PC-3 (cell line): ENCODE data around the gene NTRK1. TPM values are rescaled to one million over a fixed set of nuclear protein-coding genes. Genes with fewer than 3 reads are reported as not detected.

Experiments
- ATAC-seq: fragments of 200-7000 bp; cut with Tn5 transposase; 2 replicates; pipeline ENCODE4 v1.9.1; 2020; ENCODE audit warnings: mild to moderate bottlenecking, moderate library complexity
- Bru-seq: library from RNA; stranded (reverse); fragments of 400-500 nt; gene quantifications from one replicate; lab custom pipeline; 2021; lab: Mats Ljungman, UMichigan
- BruChase-seq, 2 experiments: library from RNA; stranded (reverse); fragments of 400-500 nt; gene quantifications; one replicate each; lab custom pipeline; 2021; lab: Mats Ljungman, UMichigan
- BruUV-seq: library from RNA; stranded (reverse); fragments of 400-500 nt; replicated peaks from 2 replicates; lab custom pipeline; 2021; lab: Mats Ljungman, UMichigan
- CTCF ChIA-PET: fragments of 300-600 bp; sonication (Branson Sonifier 250); formaldehyde crosslinking; loops from one replicate; lab custom pipeline; 2022; ENCODE audit warnings: antibody characterized with exemption; lab: Charles Lee
- POLR2A ChIA-PET: fragments of 300-600 bp; sonication (Branson Sonifier 250); formaldehyde crosslinking; loops from one replicate; lab custom pipeline; 2022; ENCODE audit warnings: antibody characterized with exemption; ENCODE audit not compliant: unreplicated experiment; lab: Charles Lee
- DNase-seq: peaks from one replicate; pipeline ENCODE4 v3.0.0-alpha.2; 2015
- H2AFZ ChIP-seq: fragments of 300-600 bp; sonication (generic); 2 replicates; pipeline ENCODE4 v1.6.0; 2016; ENCODE audit warnings: antibody characterized with exemption, low read length
- H3F3A ChIP-seq: fragments of 300-600 bp; sonication (generic); one replicate; pipeline ENCODE4 v1.6.0; 2017; ENCODE audit warnings: antibody characterized with exemption, low read length, control low read depth, mild to moderate bottlenecking; ENCODE audit not compliant: unreplicated experiment
- H3K27ac ChIP-seq: fragments of 300-600 bp; sonication (generic); 2 replicates; pipeline ENCODE4 v1.5.1; 2016; ENCODE audit warnings: mild to moderate bottlenecking, low read length
- H3K27me3 ChIP-seq: fragments of 300-600 bp; sonication (generic); 2 replicates; pipeline ENCODE4 v1.6.1; 2016; ENCODE audit warnings: low read length, mixed read lengths
- H3K36me3 ChIP-seq: fragments of 300-600 bp; sonication (generic); 2 replicates; pipeline ENCODE4 v1.6.1; 2016; ENCODE audit warnings: low read depth, mixed run types, low read length, mixed read lengths
- H3K4me1 ChIP-seq: fragments of 300-600 bp; sonication (generic); 2 replicates; pipeline ENCODE4 v1.5.1; 2016; ENCODE audit warnings: low read length; ENCODE audit not compliant: insufficient read depth
- H3K4me2 ChIP-seq: fragments of 300-600 bp; sonication (generic); 2 replicates; pipeline ENCODE4 v1.6.0; 2016; ENCODE audit warnings: low read length
- H3K4me3 ChIP-seq: fragments of 300-600 bp; sonication (generic); 2 replicates; pipeline ENCODE4 v1.5.1; 2016; ENCODE audit warnings: mild to moderate bottlenecking, low read length, mixed read lengths
- H3K79me2 ChIP-seq: fragments of 300-600 bp; sonication (generic); 2 replicates; pipeline ENCODE4 v1.6.1; 2017; ENCODE audit warnings: low read length, mixed read lengths
- H3K9ac ChIP-seq: fragments of 300-600 bp; sonication (generic); 2 replicates; pipeline ENCODE4 v1.6.0; 2016; ENCODE audit warnings: mild to moderate bottlenecking, low read length
- H3K9me2 ChIP-seq: fragments of 300-600 bp; sonication (generic); replicated peaks from 2 replicates; pipeline ENCODE4 v1.6.1; 2016; ENCODE audit warnings: mixed run types, low read length, mixed read lengths
- H3K9me3 ChIP-seq: fragments of 300-600 bp; sonication (generic); 2 replicates; pipeline ENCODE4 v1.6.1; 2016; ENCODE audit warnings: low read length, mixed read lengths
- H4K20me1 ChIP-seq: fragments of 300-600 bp; sonication (generic); 2 replicates; pipeline ENCODE4 v1.6.1; 2016; ENCODE audit warnings: low read length, mixed read lengths
- CTCF ChIP-seq: fragments of 300-600 bp; sonication (generic); conservative IDR thresholded peaks from 2 replicates; pipeline ENCODE4 v1.5.1; 2017; ENCODE audit warnings: antibody characterized with exemption, low read depth, mild to moderate bottlenecking, low read length
- EZH2 ChIP-seq: fragments of 300-600 bp; sonication (generic); IDR thresholded peaks from one replicate; pipeline ENCODE4 v1.6.1; 2017; ENCODE audit warnings: antibody characterized with exemption, mild to moderate bottlenecking, low read length; ENCODE audit not compliant: unreplicated experiment
- EZH2phosphoT487 ChIP-seq: fragments of 300-600 bp; sonication (generic); IDR thresholded peaks from 2 replicates; pipeline ENCODE4 v1.6.1; 2018; ENCODE audit warnings: mild to moderate bottlenecking, antibody characterized with exemption, low read length, borderline replicate concordance
- intact Hi-C: fragments of 100-400 bp; cut with micrococcal nuclease; formaldehyde crosslinking; loops from 2 replicates; pipeline ENCODE4 v1.9.0; 2023
- long read RNA-seq: library from polyadenylated mRNA; unstranded; transcript quantifications from one replicate; pipeline ENCODE4 v2.0.0, GENCODE V29; 2021; ENCODE audit not compliant: unreplicated experiment
- total RNA-seq: library from RNA; depleted of rRNA; stranded (reverse); fragments of >200 nt; gene quantifications from 2 replicates; pipeline ENCODE4 v1.2.3, GENCODE V29; 2014; rRNA removed

The NTRK1 gene
- total RNA-seq, result 0.15 and 0.40 TPM in 2 replicates
- percentile 27 among the genes with signal in this experiment for Bru-seq, nascent RNA
- BruChase-seq, experiment 1, labeled RNA remaining after a 6-hour chase, result percentile 35 among the genes with signal in this experiment
- percentile 43 among the genes with signal in this experiment for BruChase-seq, experiment 2, labeled RNA remaining after a 2-hour chase
- long read RNA-seq, partial matches to known transcripts, result 0 of 1 reads
- long read RNA-seq, other reads (novel, unspliced or antisense), result 1 of 1 reads

GRCh38 chr1:156860628-156861423 lies at the start of gene NTRK1:
NTRK1 (plus strand) TSS chr1:156860865; CDS start chr1:156860935, 70 bp downstream.
- Histone ChIP-seq H3K36me3 (no peaks in the 10 kb centered on the region), H3K27me3 (peaks cover 45% of the 10 kb centered on the region), H3K9ac (no peak within 1 kb of the TSS), H3K4me1 (peaks cover 22% of the 10 kb centered on the region), H3K4me3 (peak within 1 kb of the TSS; percentile 63), H4K20me1 (no peaks in the 10 kb centered on the region), H3K9me2 (no peaks in the 10 kb centered on the region), H3K4me2 (peak within 1 kb of the TSS; percentile 92), H3F3A (no peaks in the 10 kb centered on the region), H3K27ac (no peak within 1 kb of the TSS), H3K9me3 (no peaks in the 10 kb centered on the region), H3K79me2 (no peaks in the 10 kb centered on the region), H2AFZ (peak within 1 kb of the TSS; percentile 78)
- POLR2A ChIA-PET, result no interaction called here
- CTCF ChIA-PET, result interaction anchor here (0.5 to 1.5 kb wide), 9 partner anchors 21 to 172 kb away, joined by 3 to 26 read pairs (median 9); partner anchors contain the start of gene METTL25B
- ATAC-seq (peak; percentile 41), DNase-seq (peak; percentile 38)
- BruUV-seq, result no TSS peak
- intact Hi-C loops, result loop anchor here (1.0 kb wide), 2 partner anchors 29 to 64 kb away; no protein-coding TSS in a partner anchor
- peak; percentile 64 for TF ChIP-seq EZH2
- TF ChIP-seq CTCF, result no peak
- TF ChIP-seq EZH2phosphoT487, result 0 out of 2 replicates have a peak, but pooled peaks have one; percentile 1

- no peak for ATAC-seq
- POLR2A ChIA-PET, result no interaction called here
- H3K4me2 ChIP-seq, result no peak overlapping the region
- BruUV-seq, result no TSS peak
- peaks cover 35% of the 10 kb centered on the region for H3K4me1 ChIP-seq
- no peak overlapping the region for H3K4me3 ChIP-seq
- CTCF ChIA-PET, result no interaction called here
- no peaks in the 10 kb centered on the region for H4K20me1 ChIP-seq
- H3F3A ChIP-seq, result no peaks in the 10 kb centered on the region
- no peak overlapping the region for H2AFZ ChIP-seq
- H3K27ac ChIP-seq, result no peak overlapping the region
- H3K79me2 ChIP-seq, result no peaks in the 10 kb centered on the region
- TF ChIP-seq EZH2 (no peak), EZH2phosphoT487 (no peak), CTCF (no peak)
- H3K9me2 ChIP-seq, result no peaks in the 10 kb centered on the region
- intact Hi-C loops, result no loop called here
- no peak overlapping the region for H3K9ac ChIP-seq
- H3K9me3 ChIP-seq, result no peaks in the 10 kb centered on the region
- DNase-seq, result no peak
- no peaks in the 10 kb centered on the region for H3K27me3 ChIP-seq
- no peaks in the 10 kb centered on the region for H3K36me3 ChIP-seq
Measured at GRCh38 chr1:156811168-156811567, 49.5 kb upstream of the NTRK1 start.
